GM23248 (cell line): Measurements from ENCODE around the gene MIOS.

ENCODE experiments used
- EZH2 ChIP-seq: fragments of 200-600 bp; sonication (generic); IDR thresholded peaks from 2 replicates; pipeline ENCODE4 v1.6.1; 2018; ENCODE audit warnings: antibody characterized with exemption, mild to moderate bottlenecking; ENCODE audit not compliant: insufficient read depth, poor library complexity, severe bottlenecking
- EZH2phosphoT487 ChIP-seq: fragments of 200-600 bp; sonication (generic); IDR thresholded peaks from 2 replicates; pipeline ENCODE4 v1.6.1; 2018; ENCODE audit warnings: antibody characterized with exemption, moderate library complexity, mild to moderate bottlenecking, low read depth; ENCODE audit not compliant: insufficient read depth

- TF ChIP-seq EZH2phosphoT487 (no peak), EZH2 (no peak)
Measured at GRCh38 chr7:7641129-7641663, 74.5 kb downstream of the MIOS start.
